Breast epithelium (tissue), 3 donors: ENCODE data around the gene MMAA.

Experiments
- POLR2A ChIP-seq: fragments of 450-650 bp; IDR thresholded peaks from one replicate; pipeline ENCODE4 v1.6.1; 2016; ENCODE audit warnings: antibody characterized with exemption, mild to moderate bottlenecking, moderate library complexity
- POLR2AphosphoS5 ChIP-seq, 3 donors: sonication (generic); formaldehyde crosslinking; IDR thresholded peaks; one replicate each; pipeline ENCODE4 v1.6.1; 2017; ENCODE audit warnings: antibody characterized with exemption in 3 of 3
- TF ChIP-seq, protein P1 (sequence below), 3 donors: fragments of 450-650 bp; IDR thresholded peaks; one replicate each; pipeline ENCODE4 v1.5.1; 2016 to 2017; ENCODE audit warnings: antibody characterized with exemption in 3 of 3, mild to moderate bottlenecking in 3 of 3, moderate library complexity in 3 of 3

DNA sequence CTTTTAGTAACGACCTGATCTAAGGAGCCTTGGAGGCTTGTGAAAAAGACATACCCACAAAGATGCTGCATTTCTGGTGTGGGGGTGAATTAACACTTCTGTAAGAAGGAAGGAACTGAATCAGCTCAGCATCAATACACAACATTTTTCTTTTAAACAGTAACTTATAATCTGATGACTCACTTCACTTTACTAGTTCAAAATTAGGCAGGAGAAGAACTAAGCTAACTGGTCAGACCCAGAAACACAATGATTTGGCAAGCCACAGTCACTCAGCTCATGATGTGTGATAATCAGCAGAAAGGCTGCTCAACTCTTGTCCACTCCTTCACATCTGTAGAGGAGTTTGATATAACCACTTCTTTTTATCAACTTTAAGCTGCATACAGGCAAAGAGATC is 4.6 kb downstream of the MMAA start:
- TF ChIP-seq, protein P1, sequence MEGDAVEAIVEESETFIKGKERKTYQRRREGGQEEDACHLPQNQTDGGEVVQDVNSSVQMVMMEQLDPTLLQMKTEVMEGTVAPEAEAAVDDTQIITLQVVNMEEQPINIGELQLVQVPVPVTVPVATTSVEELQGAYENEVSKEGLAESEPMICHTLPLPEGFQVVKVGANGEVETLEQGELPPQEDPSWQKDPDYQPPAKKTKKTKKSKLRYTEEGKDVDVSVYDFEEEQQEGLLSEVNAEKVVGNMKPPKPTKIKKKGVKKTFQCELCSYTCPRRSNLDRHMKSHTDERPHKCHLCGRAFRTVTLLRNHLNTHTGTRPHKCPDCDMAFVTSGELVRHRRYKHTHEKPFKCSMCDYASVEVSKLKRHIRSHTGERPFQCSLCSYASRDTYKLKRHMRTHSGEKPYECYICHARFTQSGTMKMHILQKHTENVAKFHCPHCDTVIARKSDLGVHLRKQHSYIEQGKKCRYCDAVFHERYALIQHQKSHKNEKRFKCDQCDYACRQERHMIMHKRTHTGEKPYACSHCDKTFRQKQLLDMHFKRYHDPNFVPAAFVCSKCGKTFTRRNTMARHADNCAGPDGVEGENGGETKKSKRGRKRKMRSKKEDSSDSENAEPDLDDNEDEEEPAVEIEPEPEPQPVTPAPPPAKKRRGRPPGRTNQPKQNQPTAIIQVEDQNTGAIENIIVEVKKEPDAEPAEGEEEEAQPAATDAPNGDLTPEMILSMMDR (IDR thresholded peaks at IDR 0.05): no peak
- TF ChIP-seq POLR2AphosphoS5 (IDR thresholded peaks at IDR 0.05) (no peak), POLR2A (no peak)
